ACHN (cell line): ENCODE results near the gene GGT1.
"Not testable (repeated sequence)": the region's sequence is repeated elsewhere in the genome, so short reads cannot be mapped to it uniquely, and the experiment has no call there.

Experiments used
- DNase-seq: peaks from one replicate; pipeline ENCODE4 v3.0.0-alpha.2; 2015
- in situ Hi-C: cut with HindIII; loops from 2 replicates; pipeline ENCODE4 v1.10.0; 2017; ENCODE audit warnings: low sequenced_read_pairs, low pct_ligation_motif_present, low pct_unique_long_range_greater_than_20kb

Gene GGT1

GRCh38 chr22:24602847-24603769 lies at the start of gene GGT1:
Gene GGT1, plus strand, starts transcription at chr22:24603193. Its CDS starts 7,889 bp downstream, at chr22:24611082.
- in situ Hi-C loops, result not testable (repeated sequence)
- DNase-seq, result peak; percentile 77

GRCh38 chr22:24553597-24554312 lies 49.2 kb upstream of the GGT1 start:
- DNase-seq, result no peak
- in situ Hi-C loops, result no loop called here

- peak; percentile 37 for DNase-seq
- in situ Hi-C loops, result no loop called here
These were observed 48.5 kb upstream of the GGT1 start, which contains the start of gene GUCD1 for GRCh38 chr22:24554313-24555164. Gene GUCD1, minus strand, starts transcription at chr22:24555138. Its CDS starts 147 bp downstream, at chr22:24554991.

GRCh38 chr22:24555165-24556039 lies 47.6 kb upstream of the GGT1 start, which contains the start of gene SNRPD3:
Gene SNRPD3, plus strand, starts transcription at chr22:24555999. Its CDS starts 1,676 bp downstream, at chr22:24557675.
- DNase-seq, result peak; percentile 96
- in situ Hi-C loops, result no loop called here

GRCh38 chr22:24559471-24559870 lies 43.5 kb upstream of the GGT1 start:
- in situ Hi-C loops, result no loop called here
- no peak for DNase-seq

- in situ Hi-C loops, result no loop called here
- no peak for DNase-seq
These were observed 39.7 kb upstream of the GGT1 start for GRCh38 chr22:24563246-24563645.

GRCh38 chr22:24564376-24565058 lies 38.5 kb upstream of the GGT1 start:
- DNase-seq, result no peak

GRCh38 chr22:24565077-24565476 lies 37.9 kb upstream of the GGT1 start:
- DNase-seq, result no peak

More at GRCh38 chr22:24564376-24565058, 38.5 kb upstream of the GGT1 start:
- in situ Hi-C loops, result no loop called here

GRCh38 chr22:24566899-24567511 lies 36.0 kb upstream of the GGT1 start:
- in situ Hi-C loops, result no loop called here
- DNase-seq, result no peak

More at GRCh38 chr22:24565077-24565476, 37.9 kb upstream of the GGT1 start:
- in situ Hi-C loops, result no loop called here

GRCh38 chr22:24567668-24568067 lies 35.3 kb upstream of the GGT1 start:
- in situ Hi-C loops, result no loop called here
- no peak for DNase-seq

GRCh38 chr22:24571266-24571665 lies 31.7 kb upstream of the GGT1 start:
- in situ Hi-C loops, result no loop called here

GRCh38 chr22:24576778-24577177 lies 26.2 kb upstream of the GGT1 start:
- in situ Hi-C loops, result no loop called here
- no peak for DNase-seq

More at GRCh38 chr22:24571266-24571665, 31.7 kb upstream of the GGT1 start:
- DNase-seq, result no peak

GRCh38 chr22:24578355-24579257 lies 24.4 kb upstream of the GGT1 start:
- in situ Hi-C loops, result no loop called here

GRCh38 chr22:24579258-24579601 lies 23.8 kb upstream of the GGT1 start:
- in situ Hi-C loops, result no loop called here
- no peak for DNase-seq

More at GRCh38 chr22:24578355-24579257, 24.4 kb upstream of the GGT1 start:
- no peak for DNase-seq

GRCh38 chr22:24580276-24580675 lies 22.7 kb upstream of the GGT1 start:
- in situ Hi-C loops, result no loop called here
- DNase-seq, result no peak
